ENCODE results near the gene SERPINA6.
"Not testable (repeated sequence)": the region's sequence is repeated elsewhere in the genome, so short reads cannot be mapped to it uniquely, and the experiment has no call there.

SERPINA6 gene

DNA sequence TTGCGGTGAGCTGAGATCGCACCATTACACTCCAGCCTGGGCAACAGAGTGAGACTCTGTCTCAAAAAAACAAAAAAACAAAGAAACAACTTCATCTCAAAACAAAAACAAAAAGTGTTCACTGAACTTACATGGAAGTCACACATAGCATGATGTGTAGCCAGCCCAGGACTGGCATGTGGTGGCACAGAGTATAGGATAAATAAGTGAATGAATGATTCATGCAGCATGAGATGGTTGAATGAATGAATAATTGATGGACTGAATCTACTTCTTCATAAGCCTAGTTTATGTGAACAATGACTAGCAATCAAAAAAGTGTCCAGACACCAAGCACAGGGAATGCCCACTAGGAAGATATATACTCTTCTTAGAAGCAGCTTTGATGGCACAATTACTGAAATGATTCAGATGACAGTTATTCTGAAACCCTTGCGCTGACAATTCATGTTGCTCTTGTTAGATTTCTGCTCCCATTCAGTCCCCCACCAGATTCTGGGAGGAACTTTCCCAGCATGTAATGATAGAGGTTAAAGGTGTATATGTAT is 31.6 kb upstream of the SERPINA6 start:
- no peak for DNase-seq (ENCODE audit: low read depth, low spot score)

DNA sequence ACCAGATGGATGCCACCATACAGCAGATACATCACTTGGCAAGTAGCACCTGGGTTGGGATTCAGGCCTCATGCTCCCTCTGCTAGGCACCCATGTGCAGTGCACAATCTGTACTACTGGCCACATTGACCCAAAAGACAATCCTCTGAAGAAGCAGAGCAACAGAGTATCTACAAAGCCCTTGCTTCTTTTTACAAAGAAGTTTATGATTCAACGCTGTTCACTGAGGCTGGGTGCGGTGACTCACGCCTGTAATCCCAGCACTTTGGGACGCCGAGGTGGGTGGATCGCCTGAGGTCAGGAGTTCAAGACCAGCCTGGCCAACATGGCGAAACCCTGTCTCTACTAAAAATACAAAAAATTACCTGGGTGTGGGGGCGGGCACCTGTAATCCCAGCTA is 31.1 kb upstream of the SERPINA6 start:
- DNase-seq (ENCODE audit: low read depth, low spot score) = not testable (repeated sequence)

DNA sequence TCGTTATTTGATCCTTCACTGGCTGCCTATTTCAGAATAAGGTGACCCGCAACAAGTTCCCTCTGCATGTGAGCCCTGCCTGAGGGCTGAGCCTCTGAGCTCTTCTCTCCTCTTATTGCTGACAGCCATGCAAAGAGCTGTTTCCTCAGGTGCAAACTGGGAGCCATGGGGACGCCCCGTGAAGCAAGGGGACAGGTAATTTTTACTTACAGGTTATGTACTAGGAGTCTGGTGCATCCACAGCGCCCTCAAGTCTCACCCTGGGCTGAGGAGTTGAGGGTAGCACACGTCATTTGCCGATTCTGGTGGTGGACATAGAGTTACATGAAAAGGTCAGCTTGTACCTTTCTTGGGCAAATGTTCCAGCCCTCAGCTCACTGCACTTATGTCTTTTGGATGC is 26.1 kb upstream of the SERPINA6 start:
- no peak for DNase-seq (ENCODE audit: low read depth, low spot score)

DNA sequence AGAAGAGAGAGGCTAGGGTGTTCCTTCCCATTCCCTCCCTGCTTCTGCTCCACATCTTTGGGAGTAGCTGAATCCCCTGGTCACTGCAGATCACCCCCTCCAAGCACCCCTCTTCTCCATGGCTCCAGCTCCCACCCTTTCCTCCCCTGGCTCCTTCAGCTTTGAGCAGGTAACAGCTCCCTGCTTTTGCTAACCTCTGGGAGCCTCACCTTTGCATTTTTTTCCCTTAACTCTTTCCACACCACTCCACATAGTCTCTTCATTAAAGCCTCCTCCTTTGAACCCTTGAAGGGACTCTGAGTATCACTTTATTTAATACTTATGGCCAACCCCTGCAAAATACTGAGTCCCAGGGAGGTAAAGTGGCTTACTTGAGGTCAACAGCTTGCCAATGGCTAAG is 25.7 kb upstream of the SERPINA6 start:
- no peak for DNase-seq (ENCODE audit: low read depth, low spot score)

DNA sequence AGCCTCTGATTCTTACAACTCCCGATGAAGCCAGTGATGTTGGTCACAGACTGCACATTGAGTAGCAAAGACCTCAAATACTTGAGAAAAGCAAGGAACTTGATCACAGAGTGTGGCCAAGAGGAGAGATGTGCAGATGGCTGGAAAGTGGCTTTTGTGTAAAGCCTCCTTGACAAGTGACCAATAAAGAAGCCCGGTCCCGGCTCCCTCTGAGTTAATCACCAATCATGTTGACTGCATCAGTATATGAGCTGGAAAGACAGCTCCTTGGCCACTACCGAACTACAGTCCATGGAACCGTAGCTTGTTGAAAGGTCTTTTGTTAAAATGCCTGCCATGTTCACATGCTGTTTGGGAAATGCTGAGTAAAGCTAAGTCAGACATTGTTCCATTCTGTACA is 23.7 kb upstream of the SERPINA6 start:
- DNase-seq (ENCODE audit: low read depth, low spot score) = no peak

DNA sequence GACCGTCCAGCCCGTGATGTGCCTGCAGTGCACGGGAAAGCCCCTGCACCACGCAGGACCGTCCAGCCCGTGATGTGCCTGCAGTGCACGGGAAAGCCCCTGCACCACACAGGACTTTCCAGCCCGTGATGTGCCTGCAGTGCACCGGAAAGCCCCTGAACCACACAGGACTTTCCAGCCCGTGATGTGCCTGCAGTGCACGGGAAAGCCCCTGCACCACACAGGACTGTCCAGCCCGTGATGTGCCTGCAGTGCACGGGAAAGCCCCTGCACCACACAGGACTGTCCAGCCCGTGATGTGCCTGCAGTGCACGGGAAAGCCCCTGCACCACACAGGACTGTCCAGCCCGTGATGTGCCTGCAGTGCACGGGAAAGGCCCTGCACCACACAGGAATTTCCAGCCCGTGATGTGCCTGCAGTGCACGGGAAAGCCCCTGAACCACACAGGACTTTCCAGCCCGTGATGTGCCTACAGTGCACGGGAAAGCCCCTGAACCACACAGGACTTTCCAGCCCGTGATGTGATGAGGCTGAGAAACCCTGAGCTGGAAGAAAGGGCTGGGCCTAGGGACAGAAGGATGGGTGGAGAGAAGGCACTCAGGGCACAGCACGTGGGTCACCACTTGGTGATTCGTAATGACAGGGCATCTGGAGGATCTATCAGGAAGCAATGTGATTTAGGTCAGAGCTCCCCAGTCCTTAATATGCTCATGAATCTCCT is 23.1 kb upstream of the SERPINA6 start:
- DNase-seq (ENCODE audit: low read depth, low spot score) = not testable (repeated sequence)

DNA sequence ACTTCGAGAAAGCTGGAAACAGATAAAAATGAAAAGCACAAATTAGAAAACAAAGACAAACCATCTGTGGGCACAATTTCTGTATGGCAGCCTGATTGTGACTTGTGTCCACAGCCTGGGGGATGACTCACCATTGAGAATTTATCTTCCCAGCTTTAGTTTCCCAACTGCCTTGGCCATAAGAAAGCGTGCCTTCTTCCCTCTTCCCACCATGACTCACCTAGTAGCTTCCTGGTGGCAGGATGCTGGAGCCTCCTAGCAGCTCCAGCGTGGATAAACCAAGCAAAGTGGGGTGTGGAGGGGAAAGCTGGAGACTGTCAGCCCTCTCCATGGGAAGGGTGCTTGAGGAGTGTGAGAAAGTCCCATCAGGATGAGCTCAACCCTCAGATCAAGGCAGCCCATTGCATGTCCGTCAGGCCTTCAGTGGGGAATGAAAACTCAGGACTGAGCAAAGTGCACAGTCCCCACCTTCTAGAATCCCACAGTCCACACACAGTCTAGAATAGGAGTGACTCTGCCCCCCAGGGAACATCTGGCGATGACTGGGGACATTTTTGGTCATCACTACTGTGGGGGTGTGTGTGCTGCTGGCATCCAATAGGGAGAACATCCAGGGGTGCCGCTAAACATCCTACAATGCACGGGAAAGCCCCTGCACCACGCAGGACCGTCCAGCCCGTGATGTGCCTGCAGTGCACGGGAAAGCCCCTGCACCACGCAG is 22.4 kb upstream of the SERPINA6 start:
- no peak for DNase-seq (ENCODE audit: low read depth, low spot score)

DNA sequence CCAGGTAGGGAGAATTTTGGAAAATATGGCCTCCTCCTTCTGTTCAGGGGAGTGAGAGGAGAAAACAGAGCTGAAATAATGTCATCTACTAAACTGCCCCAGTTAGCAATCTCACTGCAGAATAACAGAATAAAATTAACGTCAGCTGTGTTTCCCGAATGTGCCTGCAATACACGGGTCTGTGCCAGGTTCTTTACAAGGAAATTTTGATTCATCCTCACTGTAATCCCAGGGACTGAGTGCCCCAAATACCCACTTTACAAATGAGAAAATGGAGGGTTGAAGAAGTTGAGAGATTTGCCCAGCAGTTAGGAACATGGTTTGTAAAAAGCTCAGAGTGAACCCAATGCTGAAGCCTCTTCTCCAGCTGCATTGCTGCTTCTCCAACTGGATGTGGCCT is 21.3 kb upstream of the SERPINA6 start:
- DNase-seq (ENCODE audit: low read depth, low spot score) = no peak

DNA sequence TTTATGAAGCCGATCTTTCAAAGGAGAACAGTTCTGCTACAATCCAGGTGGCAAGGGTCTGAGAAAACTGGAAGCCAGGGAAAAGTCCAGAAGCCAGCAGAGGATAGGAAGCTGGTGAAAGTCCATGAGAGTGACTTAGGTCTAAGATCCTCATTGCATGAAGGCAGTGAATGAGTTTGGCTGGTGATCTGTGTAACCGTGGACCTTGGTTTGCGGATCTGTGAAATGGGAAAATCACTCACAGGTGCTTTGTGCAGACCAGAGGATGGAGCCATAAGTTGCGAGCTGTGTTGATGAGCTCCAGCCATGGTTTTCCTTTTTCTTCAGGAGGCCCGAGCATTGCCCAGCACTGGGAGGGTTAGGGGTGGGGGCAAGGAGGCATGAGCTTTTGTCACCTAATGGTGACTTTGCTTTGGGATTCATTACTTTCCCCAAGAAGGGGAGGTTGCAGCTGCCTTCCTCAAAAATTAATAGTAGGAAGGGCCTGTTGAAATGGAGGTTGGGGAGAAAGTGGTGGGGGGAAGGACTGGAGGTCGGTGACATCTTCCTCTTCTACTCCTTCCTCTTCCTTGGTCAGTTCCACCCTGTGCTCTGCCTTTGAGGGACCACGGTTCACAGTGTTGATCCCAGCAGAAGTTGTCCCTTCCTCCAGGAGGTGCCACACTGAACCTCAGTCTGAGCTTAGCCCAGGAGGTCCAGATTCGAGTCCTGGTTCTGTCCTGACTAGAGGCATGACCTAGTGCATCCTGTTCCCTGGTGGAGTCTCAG is 20.3 kb upstream of the SERPINA6 start:
- no peak for DNase-seq (ENCODE audit: low read depth, low spot score)

DNA sequence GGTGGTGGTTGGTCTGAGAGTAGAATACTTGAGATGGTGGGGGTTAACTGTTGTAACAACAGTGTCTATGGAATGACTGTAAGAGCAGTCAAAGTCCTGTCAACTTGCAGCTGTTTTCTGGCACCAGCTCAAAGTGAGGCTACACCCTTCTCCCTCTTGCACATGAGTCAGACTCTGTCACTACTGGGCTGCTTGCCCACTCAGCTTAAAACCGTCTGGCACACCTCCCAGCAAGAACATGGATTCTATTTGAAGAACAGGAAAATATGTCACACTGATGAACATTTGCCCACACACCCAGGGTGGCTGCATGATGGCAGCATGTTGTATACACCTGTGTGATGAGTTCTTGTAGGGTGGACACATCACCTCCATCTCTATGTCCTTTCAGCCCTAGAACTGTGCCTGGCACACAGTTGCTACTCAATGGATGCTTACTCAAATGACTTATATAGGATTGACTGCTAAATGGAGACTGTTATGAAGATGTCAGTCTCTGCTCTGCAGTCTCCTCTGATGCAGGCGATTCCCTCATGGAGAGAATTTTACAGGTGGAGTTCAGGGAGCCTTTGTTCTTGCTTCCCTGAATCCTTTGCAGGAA is 19.3 kb upstream of the SERPINA6 start:
- peak; percentile 98 for DNase-seq (ENCODE audit: low read depth, low spot score)

DNA sequence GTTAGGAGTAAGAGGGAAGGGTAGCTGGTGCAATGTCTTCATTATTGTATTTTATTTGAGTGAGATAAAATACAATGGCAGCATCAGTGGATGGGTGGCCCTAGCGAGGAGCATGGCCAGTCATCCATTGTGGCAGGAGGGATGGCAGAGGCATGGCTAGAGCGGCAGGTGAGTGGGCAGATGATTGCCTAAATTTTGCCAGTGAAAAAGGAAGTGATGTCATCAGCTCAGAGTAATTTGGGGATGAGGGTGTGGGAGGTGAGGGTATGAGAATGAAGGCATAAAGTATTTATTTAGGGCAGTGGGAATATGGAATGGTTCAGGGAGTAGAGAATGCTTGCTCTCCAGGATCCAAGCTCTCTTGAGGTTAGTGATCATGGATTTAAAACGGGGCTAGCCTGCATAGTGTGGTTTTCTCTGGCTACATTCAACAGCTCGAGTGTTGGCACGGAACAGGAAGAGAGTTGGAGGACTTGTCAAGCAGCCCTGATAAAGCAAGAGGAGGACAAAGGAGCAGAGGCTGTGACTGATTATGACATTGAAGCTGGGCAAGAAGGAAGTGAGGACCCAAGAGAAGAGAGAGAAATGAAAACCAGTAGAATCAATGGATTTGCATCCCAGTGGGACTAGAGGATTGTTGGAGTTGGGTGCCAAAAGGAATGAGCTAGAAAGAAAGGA is 18.7 kb upstream of the SERPINA6 start:
- no peak for DNase-seq (ENCODE audit: low read depth, low spot score)

DNA sequence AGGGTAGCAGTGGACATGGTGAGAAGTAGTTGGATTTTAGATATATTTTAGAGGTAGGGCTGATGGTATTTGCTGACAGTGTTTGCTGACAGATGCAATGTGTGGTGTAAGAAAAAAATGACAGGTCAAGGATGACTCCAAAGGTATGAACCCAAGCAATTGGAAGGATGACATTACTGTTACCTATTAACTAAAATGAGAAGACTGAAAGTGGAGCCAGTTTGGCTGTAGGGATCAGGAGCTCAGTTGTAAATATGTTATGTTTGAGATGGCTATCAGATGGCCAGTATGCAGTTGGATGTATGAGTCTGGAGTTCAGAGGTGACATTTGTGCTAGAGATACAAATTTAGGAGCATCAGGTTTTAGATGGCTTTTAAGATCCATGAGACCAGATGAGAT is 17.4 kb upstream of the SERPINA6 start:
- no peak for DNase-seq (ENCODE audit: low read depth, low spot score)

DNA sequence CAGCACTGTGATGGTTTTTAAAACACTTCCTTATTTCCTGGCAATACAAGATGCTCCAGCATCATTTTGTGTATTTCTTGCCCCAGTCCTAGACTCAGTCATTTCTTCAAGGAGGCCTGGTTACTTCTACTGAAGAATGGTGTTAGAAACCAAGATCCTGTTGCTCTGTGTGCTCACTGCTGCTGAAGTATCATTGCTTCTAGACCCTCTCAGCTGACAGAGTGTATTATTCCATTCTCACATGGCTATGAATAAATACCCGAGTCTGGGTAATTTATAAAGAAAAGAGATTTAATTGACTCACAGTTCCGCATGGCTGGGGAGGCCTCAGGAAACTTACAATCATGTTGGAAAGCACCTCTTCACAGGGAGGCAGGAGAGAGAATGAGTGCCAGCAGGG is 14.9 kb upstream of the SERPINA6 start:
- DNase-seq (ENCODE audit: low read depth, low spot score) = no peak

DNA sequence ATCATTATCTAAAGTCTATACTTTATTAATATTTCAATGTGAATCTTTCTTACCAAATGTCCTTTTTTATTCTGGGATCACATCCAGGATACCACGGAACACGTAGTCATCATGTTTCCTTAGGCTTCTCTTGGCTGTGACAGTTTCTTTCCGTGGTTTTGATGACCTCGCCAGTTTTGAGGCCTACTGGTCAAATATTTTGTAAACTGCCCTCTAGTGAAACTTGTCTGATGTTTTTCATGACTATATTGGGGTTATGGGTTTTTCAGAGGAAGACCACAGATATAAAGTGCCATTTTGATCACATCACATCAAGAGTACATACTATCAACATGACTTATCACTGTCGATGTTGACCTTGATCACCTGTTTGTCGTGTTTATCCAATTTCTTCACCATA is 14.1 kb upstream of the SERPINA6 start:
- no peak for DNase-seq (ENCODE audit: low read depth, low spot score)

DNA sequence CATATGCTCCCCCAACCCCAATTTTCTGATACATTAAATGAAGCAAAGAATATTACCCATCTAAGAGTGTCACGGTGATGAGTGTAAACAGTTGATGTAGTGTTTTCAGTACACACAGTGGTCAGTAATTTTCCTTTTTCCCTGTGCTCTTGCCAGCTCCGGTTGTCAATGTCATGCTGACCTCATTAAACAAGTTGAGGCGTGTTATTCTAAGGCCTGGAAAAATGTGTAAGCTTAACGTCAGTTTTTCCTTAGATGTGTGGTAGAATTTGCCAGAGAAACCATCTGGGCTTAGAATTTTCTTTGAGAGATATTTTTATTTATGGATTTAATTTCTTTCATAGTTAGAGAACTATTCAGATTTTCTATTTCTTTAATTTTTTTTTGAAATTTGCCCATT is 11.7 kb upstream of the SERPINA6 start:
- DNase-seq (ENCODE audit: low read depth, low spot score) = no peak

DNA sequence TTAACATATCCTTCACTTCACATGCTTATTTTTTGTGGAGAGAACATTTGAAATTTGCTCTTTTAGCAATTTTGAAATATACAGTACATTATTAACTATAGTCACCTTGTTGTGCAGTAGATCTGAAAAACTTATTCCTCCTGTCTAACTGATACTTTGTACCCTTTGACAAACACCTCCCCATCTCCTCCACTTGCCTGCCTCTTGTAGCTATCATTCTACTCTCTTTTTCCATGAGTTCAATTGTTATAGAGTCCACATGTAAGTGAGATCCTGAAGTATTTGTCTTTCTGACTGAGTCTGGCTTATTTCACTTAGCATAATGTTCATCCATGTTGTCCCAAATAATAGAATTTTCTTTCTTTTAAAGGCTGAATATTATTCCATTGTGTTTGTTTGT is 9.5 kb upstream of the SERPINA6 start:
- DNase-seq (ENCODE audit: low read depth, low spot score) = no peak

DNA sequence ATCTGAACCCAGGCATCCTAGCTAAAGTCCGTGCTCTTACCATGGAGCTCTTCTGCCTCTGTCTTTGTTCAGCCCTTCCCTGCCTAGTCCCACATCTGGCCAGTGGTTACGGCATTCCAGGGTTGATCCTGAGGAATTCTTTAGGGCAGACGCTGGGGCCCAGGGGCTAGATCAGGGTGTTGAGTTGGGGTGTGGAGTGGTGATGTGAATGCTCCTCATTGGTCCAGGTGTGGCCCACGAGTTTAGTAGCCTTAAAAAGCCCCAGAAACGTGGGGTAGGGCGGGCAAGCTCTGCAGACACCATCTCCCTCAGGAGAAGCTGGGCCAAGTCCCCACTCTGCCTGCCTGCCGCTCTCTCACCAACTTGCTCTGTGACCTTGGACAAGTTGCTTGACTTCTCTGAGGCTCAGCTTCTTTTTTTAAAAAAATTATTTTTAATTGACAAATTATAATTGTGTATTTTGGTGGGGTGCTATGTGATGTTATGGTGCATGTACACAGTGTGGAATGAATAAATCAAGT is 9.0 kb upstream of the SERPINA6 start:
- DNase-seq (ENCODE audit: low read depth, low spot score) = no peak

DNA sequence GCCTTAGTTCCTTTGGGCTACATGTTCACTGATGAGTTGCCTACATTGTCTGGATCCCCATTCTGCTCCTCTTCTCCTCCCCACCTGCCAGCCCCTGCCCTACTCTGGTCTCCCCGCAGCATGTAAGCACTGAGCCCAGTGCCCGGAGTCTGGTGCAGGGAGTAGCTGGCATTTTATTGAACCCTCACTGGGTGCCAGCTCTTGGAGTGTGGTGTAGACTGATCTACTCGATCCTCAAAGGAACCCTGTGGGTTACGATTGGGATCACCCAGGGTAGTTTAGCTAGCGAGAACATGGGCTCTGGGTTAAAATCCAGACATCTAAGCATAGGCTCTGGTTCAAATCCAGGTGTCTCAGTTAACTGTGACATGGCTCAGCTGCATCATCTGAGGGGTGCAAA is 8.3 kb upstream of the SERPINA6 start:
- no peak for DNase-seq (ENCODE audit: low read depth, low spot score)

DNA sequence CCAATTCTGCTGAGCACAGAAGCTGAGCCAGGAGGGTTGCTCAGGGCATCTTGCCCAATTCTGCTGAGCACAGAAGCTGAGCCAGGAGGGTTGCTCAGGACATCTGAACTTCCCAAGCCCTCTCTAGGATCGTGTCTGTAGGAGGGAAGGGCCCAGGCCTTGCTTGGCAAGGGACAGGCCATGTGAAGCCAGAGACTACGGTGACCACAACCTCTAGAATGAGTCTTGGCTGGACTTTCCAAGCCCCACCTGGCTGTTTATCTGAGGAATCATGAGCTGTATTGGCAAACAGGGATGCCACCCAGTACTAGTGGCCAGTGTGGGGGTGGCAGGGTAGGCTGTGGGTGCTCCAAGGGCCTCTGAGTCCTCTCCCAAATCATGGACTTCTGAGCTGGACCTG is 7.7 kb upstream of the SERPINA6 start:
- no peak for DNase-seq (ENCODE audit: low read depth, low spot score)

DNA sequence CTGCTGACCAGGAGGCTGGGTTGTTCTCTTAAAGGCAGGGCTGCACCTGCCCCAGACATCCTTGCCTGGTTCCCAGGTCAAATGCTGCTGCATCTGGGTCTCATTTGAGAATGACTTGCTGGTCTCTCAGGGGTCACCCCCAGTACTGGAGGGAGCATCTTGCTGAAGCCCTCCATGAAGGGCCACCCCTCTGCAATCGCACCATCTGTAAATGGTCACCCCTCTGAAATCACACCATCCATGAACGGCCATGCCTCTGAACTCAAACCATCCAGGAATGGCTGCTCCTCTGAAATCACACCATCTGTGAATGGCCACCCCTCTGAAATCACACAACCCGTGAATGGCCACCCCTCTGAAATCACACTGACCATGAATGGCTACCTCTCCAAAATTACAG is 7.3 kb upstream of the SERPINA6 start:
- DNase-seq (ENCODE audit: low read depth, low spot score) = no peak

DNA sequence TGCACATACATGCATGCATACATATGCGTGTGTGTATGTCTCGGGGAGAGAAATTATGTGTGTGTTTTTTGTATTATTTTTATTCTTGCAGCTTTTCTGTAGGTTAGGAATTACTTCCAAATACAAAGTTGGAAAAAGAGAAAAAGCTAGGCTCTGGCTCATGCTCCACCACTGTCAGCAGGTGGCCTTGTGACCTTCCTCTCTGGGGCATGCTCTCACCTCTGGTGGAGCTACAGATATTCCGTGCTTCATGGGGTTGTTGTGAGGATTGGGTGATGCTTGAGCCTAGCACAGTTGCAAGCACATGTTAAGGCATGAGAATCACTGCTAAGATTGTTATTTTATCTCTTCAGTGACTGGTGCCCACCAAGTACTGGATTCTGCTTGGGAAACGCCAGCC is 6.7 kb upstream of the SERPINA6 start:
- DNase-seq (ENCODE audit: low read depth, low spot score) = no peak

Measured in smooth muscle cell of the brain vasculature (primary cell).